PC-3 (cell line): Measurements from ENCODE around the gene MANSC4. TPM values are rescaled to one million over a fixed set of nuclear protein-coding genes. Genes with fewer than 3 reads are reported as not detected.

Experiments used
- ATAC-seq: fragments of 200-7000 bp; cut with Tn5 transposase; 2 replicates; pipeline ENCODE4 v1.9.1; 2020; ENCODE audit warnings: mild to moderate bottlenecking, moderate library complexity
- BruUV-seq: library from RNA; stranded (reverse); fragments of 400-500 nt; replicated peaks from 2 replicates; lab custom pipeline; 2021; lab: Mats Ljungman, UMichigan
- CTCF ChIA-PET: fragments of 300-600 bp; sonication (Branson Sonifier 250); formaldehyde crosslinking; loops from one replicate; lab custom pipeline; 2022; ENCODE audit warnings: antibody characterized with exemption; lab: Charles Lee
- POLR2A ChIA-PET: fragments of 300-600 bp; sonication (Branson Sonifier 250); formaldehyde crosslinking; loops from one replicate; lab custom pipeline; 2022; ENCODE audit warnings: antibody characterized with exemption; ENCODE audit not compliant: unreplicated experiment; lab: Charles Lee
- DNase-seq: peaks from one replicate; pipeline ENCODE4 v3.0.0-alpha.2; 2015
- H2AFZ ChIP-seq: fragments of 300-600 bp; sonication (generic); 2 replicates; pipeline ENCODE4 v1.6.0; 2016; ENCODE audit warnings: antibody characterized with exemption, low read length
- H3F3A ChIP-seq: fragments of 300-600 bp; sonication (generic); one replicate; pipeline ENCODE4 v1.6.0; 2017; ENCODE audit warnings: antibody characterized with exemption, low read length, control low read depth, mild to moderate bottlenecking; ENCODE audit not compliant: unreplicated experiment
- H3K27ac ChIP-seq: fragments of 300-600 bp; sonication (generic); 2 replicates; pipeline ENCODE4 v1.5.1; 2016; ENCODE audit warnings: mild to moderate bottlenecking, low read length
- H3K27me3 ChIP-seq: fragments of 300-600 bp; sonication (generic); 2 replicates; pipeline ENCODE4 v1.6.1; 2016; ENCODE audit warnings: low read length, mixed read lengths
- H3K36me3 ChIP-seq: fragments of 300-600 bp; sonication (generic); 2 replicates; pipeline ENCODE4 v1.6.1; 2016; ENCODE audit warnings: low read depth, mixed run types, low read length, mixed read lengths
- H3K4me1 ChIP-seq: fragments of 300-600 bp; sonication (generic); 2 replicates; pipeline ENCODE4 v1.5.1; 2016; ENCODE audit warnings: low read length; ENCODE audit not compliant: insufficient read depth
- H3K4me2 ChIP-seq: fragments of 300-600 bp; sonication (generic); 2 replicates; pipeline ENCODE4 v1.6.0; 2016; ENCODE audit warnings: low read length
- H3K4me3 ChIP-seq: fragments of 300-600 bp; sonication (generic); 2 replicates; pipeline ENCODE4 v1.5.1; 2016; ENCODE audit warnings: mild to moderate bottlenecking, low read length, mixed read lengths
- H3K79me2 ChIP-seq: fragments of 300-600 bp; sonication (generic); 2 replicates; pipeline ENCODE4 v1.6.1; 2017; ENCODE audit warnings: low read length, mixed read lengths
- H3K9ac ChIP-seq: fragments of 300-600 bp; sonication (generic); 2 replicates; pipeline ENCODE4 v1.6.0; 2016; ENCODE audit warnings: mild to moderate bottlenecking, low read length
- H3K9me2 ChIP-seq: fragments of 300-600 bp; sonication (generic); replicated peaks from 2 replicates; pipeline ENCODE4 v1.6.1; 2016; ENCODE audit warnings: mixed run types, low read length, mixed read lengths
- H3K9me3 ChIP-seq: fragments of 300-600 bp; sonication (generic); 2 replicates; pipeline ENCODE4 v1.6.1; 2016; ENCODE audit warnings: low read length, mixed read lengths
- H4K20me1 ChIP-seq: fragments of 300-600 bp; sonication (generic); 2 replicates; pipeline ENCODE4 v1.6.1; 2016; ENCODE audit warnings: low read length, mixed read lengths
- EZH2 ChIP-seq: fragments of 300-600 bp; sonication (generic); IDR thresholded peaks from one replicate; pipeline ENCODE4 v1.6.1; 2017; ENCODE audit warnings: antibody characterized with exemption, mild to moderate bottlenecking, low read length; ENCODE audit not compliant: unreplicated experiment
- EZH2phosphoT487 ChIP-seq: fragments of 300-600 bp; sonication (generic); IDR thresholded peaks from 2 replicates; pipeline ENCODE4 v1.6.1; 2018; ENCODE audit warnings: mild to moderate bottlenecking, antibody characterized with exemption, low read length, borderline replicate concordance
- intact Hi-C: fragments of 100-400 bp; cut with micrococcal nuclease; formaldehyde crosslinking; loops from 2 replicates; pipeline ENCODE4 v1.9.0; 2023
- total RNA-seq: library from RNA; depleted of rRNA; stranded (reverse); fragments of >200 nt; gene quantifications from 2 replicates; pipeline ENCODE4 v1.2.3, GENCODE V29; 2014
- TF ChIP-seq, protein P1 (sequence below): fragments of 300-600 bp; sonication (generic); conservative IDR thresholded peaks from 2 replicates; pipeline ENCODE4 v1.5.1; 2017; ENCODE audit warnings: antibody characterized with exemption, low read depth, mild to moderate bottlenecking, low read length

The MANSC4 gene
- total RNA-seq, 1 experiment from 2014 or later, result 1.9 TPM

DNA sequence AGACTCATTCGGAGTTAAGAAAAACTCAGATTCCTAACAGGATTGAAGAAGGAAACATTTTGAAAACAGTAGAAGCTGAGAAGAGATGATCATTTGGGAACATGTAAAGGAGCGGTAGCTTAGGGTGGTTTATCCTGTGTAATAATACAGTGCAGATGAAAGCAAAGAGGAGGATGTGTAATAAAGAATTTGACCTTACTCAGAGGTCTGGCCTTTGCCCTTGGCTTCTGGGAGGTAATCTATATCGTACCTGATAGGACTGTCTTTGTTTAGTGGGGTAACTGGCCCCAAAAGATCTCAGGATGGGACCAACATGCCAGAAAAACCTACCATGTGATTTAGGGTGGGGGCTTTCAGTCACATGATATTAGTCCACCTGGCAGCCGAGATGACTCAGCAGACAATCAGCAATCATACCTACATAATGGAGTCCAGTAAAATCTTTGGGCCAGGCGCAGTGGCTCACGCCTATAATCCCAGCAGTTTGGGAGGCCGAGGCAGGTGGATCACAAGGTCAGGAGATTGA lies 23.3 kb downstream of the MANSC4 start:
- intact Hi-C loops, result no loop called here
- no peak overlapping the region for H3K27ac ChIP-seq
- CTCF ChIA-PET, result no interaction called here

DNA sequence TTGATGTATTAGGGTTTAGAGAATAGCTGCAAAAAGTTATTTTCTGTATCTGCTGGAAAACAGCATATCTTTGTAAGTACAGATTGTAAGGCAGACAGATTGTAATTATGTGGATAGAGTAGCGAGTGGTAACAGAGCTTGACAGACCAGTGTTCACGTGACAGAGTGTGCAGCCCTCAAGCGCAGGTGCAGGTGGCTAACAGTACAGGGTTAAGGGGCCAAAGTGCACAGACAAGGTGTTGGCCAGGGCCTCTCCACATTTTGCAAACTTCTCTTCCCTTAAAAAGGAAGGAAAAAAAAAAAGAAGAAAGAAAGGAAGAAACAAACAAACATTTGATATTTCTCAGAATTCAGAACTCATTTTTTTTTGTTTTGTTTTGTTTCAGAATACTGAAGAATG lies 25.2 kb downstream of the MANSC4 start:
- Histone ChIP-seq H3K4me1 (peaks cover 16% of the 10 kb centered on the region), H3K27ac (no peak overlapping the region), H3K36me3 (peaks cover 29% of the 10 kb centered on the region), H3K9ac (no peak overlapping the region), H3K79me2 (peaks cover 28% of the 10 kb centered on the region), H3K27me3 (no peaks in the 10 kb centered on the region), H3K9me3 (no peaks in the 10 kb centered on the region), H4K20me1 (no peaks in the 10 kb centered on the region), H3K9me2 (no peaks in the 10 kb centered on the region), H2AFZ (no peak overlapping the region), H3K4me2 (no peak overlapping the region), H3F3A (no peaks in the 10 kb centered on the region), H3K4me3 (no peak overlapping the region)
- ChIA-PET POLR2A (no interaction called here), CTCF (no interaction called here)
- TF ChIP-seq, protein P1, sequence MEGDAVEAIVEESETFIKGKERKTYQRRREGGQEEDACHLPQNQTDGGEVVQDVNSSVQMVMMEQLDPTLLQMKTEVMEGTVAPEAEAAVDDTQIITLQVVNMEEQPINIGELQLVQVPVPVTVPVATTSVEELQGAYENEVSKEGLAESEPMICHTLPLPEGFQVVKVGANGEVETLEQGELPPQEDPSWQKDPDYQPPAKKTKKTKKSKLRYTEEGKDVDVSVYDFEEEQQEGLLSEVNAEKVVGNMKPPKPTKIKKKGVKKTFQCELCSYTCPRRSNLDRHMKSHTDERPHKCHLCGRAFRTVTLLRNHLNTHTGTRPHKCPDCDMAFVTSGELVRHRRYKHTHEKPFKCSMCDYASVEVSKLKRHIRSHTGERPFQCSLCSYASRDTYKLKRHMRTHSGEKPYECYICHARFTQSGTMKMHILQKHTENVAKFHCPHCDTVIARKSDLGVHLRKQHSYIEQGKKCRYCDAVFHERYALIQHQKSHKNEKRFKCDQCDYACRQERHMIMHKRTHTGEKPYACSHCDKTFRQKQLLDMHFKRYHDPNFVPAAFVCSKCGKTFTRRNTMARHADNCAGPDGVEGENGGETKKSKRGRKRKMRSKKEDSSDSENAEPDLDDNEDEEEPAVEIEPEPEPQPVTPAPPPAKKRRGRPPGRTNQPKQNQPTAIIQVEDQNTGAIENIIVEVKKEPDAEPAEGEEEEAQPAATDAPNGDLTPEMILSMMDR, result no peak
- TF ChIP-seq EZH2phosphoT487, result no peak
- TF ChIP-seq EZH2, result no peak
- BruUV-seq, result no TSS peak
- intact Hi-C loops, result no loop called here
- no peak for DNase-seq
- ATAC-seq, result no peak

More for the DNA sequence above, 23.3 kb downstream of the MANSC4 start:
- Histone ChIP-seq H3K9me3 (no peaks in the 10 kb centered on the region), H3K9me2 (no peaks in the 10 kb centered on the region), H3K27me3 (no peaks in the 10 kb centered on the region), H4K20me1 (no peaks in the 10 kb centered on the region), H2AFZ (no peak overlapping the region), H3K4me3 (no peak overlapping the region), H3K4me2 (no peak overlapping the region), H3K4me1 (peaks cover 8% of the 10 kb centered on the region), H3F3A (no peaks in the 10 kb centered on the region), H3K36me3 (peaks cover 27% of the 10 kb centered on the region), H3K79me2 (peaks cover 16% of the 10 kb centered on the region), H3K9ac (no peak overlapping the region)
- DNase-seq (no peak), ATAC-seq (no peak)
- POLR2A ChIA-PET, result no interaction called here
- TF ChIP-seq EZH2phosphoT487 (no peak), EZH2 (no peak)
- TF ChIP-seq, protein P1, result no peak
- BruUV-seq, result no TSS peak

DNA sequence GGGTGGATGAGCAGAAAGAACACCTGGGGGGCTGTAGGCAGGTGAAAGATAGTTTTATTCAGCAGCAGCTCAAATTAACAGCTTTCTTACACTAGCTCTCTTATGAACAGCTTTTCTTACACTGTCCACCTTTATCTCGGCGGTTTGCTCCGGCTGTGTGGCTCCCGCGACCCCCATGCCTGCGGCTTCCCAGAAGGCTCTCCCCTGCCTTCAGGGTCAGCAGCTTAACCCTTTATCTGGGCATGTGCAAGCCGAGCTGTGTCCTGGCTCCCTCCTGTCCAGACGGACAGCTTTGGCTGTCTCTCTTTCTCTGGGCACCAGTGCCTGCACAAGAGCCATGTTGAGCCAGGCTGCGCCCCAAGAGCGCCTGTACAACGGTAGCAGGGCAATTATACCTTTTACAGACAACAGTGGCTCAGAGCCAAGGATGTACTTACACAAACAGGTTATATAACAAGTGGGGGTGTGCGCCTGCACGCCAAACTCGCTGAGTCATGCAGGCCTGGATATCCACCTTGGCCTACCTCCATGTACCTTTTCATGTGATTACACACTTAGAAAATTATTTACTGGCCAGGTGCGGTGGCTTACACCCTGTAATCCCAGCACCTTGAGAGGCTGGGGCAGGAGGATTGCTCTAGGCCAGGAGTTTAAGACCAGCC lies 28.5 kb downstream of the MANSC4 start:
- no TSS peak for BruUV-seq
- peak; percentile 48 for ATAC-seq
- H3K4me2 ChIP-seq, result peak overlapping the region; percentile 30
- intact Hi-C loops, result no loop called here
- no peaks in the 10 kb centered on the region for H4K20me1 ChIP-seq
- no peaks in the 10 kb centered on the region for H3K9me3 ChIP-seq
- peaks cover 37% of the 10 kb centered on the region for H3K36me3 ChIP-seq
- H3K79me2 ChIP-seq, result peaks cover 46% of the 10 kb centered on the region
- H3K9me2 ChIP-seq, result no peaks in the 10 kb centered on the region
- peaks cover 46% of the 10 kb centered on the region for H3K4me1 ChIP-seq
- no peak overlapping the region for H3K4me3 ChIP-seq
- H2AFZ ChIP-seq, result no peak overlapping the region
- ChIA-PET POLR2A (no interaction called here), CTCF (no interaction called here)
- peak overlapping the region; percentile 70 for H3K27ac ChIP-seq
- H3K9ac ChIP-seq, result peak overlapping the region; percentile 16
- TF ChIP-seq EZH2 (no peak), EZH2phosphoT487 (no peak)
- TF ChIP-seq, protein P1, result no peak
- DNase-seq, result peak; percentile 99
- H3K27me3 ChIP-seq, result no peaks in the 10 kb centered on the region
- H3F3A ChIP-seq, result peaks cover 11% of the 10 kb centered on the region
